Stimulated activated CD4-positive, alpha-beta T cell treated with anti-CD3 and anti-CD28 coated beads, TNF-alpha, amount 100 ng/mL, for 1 hour (primary cell): ENCODE results near the gene NAAA.
"Not testable (repeated sequence)": the region's sequence is repeated elsewhere in the genome, so short reads cannot be mapped to it uniquely, and the experiment has no call there.

Experiments
- DNase-seq, 3 donors: peaks; one replicate each; pipeline ENCODE4 v3.0.0-alpha.2; 2020; ENCODE audit warnings: low read depth in 3 of 3, low spot score in 1 of 3

Gene NAAA

DNA sequence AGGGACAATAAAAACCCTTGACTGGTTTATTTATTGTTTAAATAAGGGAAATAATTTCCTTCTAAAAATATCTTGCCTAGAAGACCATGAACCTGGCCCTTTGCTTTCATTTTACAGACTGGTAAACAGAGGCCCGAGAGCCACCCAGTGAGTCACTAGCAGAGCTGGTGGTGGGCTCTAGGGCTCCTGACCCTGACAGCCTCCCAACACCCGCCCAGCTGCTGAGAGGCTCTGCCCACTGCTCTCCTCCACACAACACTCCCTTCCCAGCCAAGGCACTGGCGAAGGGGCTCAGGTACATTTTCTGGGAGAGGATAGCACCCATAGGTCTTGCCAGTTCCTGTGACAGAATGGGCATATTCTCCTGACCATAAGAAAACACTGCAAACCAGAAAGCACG is 20.5 kb downstream of the NAAA start:
- DNase-seq: no peak

DNA sequence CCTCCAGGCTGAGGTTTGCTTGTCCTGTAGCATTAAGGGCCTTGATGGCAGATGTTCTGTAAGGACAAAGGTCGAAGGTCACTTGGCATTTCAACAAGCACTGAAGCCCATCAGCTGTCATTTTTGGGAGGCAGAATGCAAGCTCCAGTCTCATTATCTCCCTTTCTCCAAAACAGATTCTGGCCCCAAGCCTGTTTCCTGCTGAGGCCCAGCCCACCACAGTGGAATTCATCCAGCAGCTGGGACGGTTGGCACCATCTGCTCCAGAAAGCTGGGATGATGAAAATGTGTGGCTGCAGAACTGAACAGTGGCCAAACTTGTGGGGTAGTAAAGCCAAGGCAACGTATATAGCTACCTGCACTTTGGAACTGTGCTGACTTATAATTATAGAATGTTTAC is 20.9 kb downstream of the NAAA start:
- no peak for DNase-seq

DNA sequence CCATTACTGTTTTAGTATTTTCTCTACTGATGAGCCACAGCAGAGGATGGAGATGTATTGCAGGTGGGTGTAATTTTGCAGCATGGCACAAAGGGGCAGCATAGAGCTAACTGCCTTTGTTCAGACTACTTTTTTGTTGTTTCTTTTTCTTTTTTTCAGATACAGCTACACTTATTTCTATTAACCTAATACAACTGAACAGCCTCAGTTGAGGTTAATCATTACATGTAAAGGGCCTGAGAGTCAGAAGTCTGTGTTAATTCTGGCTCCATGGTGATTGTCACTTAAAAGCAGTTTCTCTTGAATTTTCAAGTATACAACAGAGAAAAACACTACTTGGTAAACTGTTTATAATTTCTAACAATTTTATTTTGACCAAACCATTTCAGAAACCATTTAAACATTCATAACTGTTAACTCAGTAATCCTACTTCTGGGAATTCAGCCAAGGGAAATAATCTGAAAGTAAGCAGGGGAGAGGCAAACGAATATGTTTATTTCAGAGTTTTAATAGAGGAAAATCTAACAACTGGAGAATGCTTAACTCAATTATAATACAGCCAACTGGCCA is 24.6 kb downstream of the NAAA start:
- no peak for DNase-seq

DNA sequence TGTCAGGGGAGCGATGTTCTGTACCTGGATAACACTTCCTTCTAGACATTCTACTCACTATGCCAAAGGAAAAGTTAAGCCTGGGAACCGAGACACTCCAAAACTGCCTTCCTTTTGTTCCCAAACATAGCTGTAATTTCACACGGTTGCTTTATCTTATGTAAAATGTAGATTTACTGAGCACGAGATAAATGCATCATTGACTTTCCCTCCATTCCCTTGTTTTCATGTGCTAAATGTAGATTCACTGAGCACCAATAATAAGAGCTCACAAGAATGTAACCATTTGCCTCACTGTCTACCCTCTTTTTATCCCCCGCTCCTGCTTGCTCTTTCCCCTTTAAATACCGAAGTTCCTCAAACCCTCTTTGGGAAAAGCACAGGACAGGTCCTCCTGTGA is 27.8 kb downstream of the NAAA start:
- no peak for DNase-seq

DNA sequence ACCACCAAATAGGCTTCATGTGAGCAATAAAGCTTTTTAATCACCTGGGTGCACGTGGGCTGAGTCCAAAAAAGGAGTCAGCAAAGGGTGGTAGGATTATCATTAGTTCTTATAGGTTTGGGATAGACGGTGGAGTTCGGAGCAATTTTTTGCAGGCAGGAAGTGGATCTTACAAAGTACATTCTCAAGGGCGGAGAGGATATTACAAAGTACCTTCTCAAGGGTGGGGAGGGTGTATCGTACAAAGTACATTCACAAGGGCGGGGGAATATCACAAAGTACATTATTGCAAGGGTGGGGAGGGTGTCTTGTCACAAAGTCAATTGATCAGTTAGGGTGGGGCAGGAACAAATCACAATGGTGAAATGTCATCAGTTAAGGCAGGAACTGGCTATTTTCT is 30.0 kb downstream of the NAAA start:
- not testable (repeated sequence) for DNase-seq

DNA sequence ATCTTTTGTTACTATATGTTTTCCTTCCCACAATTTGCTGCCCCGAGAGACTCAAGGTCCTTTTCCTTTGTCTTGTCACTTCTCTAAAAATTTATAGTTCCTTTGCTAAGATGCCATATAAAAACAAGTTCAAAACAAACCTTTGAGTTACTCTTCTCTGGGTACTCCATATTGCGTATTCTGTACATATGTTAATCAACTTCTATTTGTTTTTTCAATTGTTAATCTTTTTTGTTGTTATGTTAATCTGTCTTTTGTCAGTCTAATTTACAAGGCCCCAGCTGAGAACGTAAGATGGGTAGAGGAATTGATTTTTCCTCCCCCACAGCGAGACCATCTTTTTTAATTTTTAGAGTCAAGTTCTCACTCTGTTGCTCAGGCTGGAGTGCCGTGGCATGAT is 31.4 kb downstream of the NAAA start:
- no peak for DNase-seq

DNA sequence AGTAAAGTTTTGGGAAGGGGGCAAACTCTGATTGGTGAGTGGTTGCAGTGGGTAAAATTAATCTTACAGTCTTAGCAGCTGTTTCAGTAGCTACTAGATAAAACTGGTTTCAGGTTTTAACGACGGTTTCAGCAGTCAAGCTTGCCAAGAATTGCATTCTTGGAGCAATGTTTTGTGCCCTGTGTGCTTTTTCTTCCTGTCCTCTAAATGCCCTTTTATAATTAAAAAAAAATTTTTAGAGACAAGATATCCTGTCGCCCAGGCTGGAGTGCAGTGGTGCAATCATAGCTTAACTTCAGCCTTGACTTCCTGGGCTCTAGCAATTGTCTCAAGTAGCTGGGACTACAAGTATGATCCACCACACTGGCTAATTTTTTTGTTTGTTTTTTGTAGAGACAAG is 32.3 kb downstream of the NAAA start:
- DNase-seq: no peak

DNA sequence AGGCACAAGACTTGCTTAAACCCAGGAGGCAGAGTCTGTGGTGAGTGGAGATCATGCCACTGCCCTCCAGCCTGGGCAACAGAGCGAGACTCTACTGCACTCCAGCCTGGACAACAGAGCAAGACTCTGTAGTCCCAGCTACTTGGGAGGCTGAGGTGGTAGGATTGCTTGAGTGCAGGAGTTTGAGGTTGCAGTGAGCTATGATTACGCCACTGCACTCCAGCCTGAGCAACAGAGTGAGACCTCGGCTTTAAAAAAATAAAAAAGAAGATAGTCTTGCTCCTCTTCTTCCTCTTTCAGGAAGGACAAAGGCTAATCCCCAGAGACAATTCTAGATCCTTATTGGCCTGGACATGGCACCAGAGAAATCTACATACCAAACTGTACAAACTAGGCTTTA is 32.8 kb downstream of the NAAA start:
- no peak for DNase-seq

DNA sequence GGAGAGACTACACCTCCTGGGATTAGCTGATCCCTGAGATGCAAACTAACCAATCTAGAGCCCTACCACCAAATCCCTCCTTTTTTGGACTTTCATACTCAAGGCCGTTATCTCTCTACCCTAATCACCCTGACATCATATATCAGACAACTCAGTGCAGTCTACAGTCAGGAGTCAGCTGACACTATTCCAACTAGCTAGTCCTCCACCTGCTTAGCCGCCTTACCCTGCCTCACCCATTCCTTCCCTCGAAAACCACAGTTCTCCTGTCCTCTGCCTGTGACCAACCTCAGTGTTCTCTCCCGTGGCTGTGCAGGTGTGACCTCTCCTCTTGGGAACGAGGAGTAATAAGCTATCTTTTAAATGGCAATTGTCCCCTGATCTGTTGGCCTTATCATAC is 36.7 kb downstream of the NAAA start:
- DNase-seq: no peak

DNA sequence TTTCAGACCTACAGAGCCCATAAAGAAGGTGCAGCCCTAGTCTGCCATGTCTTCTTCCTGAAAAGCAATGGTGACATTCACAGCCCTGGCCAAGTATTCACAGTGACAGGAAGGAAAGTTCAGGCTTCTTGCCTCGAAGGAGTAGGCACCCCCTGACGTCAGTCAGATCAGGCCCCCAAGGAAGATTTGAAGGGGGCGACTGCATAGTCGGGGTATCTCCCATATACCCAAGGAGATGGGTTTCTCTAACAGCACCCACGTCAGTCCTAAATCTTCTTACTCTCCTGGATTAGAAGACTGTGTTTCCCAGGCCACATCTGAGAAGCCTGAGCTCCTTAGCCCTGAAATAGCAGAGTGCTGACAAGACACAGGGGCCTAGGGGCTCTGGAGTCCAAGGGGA is 38.5 kb downstream of the NAAA start, which contains the start of gene PPEF2:
Gene PPEF2, minus strand, starts transcription at position 101 of the 400 bp plus-strand sequence. CDS start 6,127 bp downstream, outside the sequence.
- DNase-seq: no peak

DNA sequence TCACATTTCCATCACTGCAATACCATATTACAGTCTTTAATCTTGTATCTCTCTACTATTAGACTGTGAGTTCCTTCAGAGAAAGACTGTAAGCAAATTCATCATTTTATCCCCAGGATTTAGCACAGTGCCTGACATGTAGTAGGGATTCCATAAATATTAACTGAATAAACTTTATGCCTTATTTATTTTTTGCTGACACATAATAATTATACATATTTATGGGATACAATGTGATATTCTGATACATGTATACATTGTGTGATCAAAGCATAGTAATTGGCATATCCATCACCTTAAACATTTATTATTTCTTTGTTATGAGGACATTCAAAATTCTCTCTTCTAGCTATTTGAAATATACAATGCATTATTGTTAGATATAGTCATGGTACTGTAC is 42.3 kb downstream of the NAAA start:
- no peak for DNase-seq

DNA sequence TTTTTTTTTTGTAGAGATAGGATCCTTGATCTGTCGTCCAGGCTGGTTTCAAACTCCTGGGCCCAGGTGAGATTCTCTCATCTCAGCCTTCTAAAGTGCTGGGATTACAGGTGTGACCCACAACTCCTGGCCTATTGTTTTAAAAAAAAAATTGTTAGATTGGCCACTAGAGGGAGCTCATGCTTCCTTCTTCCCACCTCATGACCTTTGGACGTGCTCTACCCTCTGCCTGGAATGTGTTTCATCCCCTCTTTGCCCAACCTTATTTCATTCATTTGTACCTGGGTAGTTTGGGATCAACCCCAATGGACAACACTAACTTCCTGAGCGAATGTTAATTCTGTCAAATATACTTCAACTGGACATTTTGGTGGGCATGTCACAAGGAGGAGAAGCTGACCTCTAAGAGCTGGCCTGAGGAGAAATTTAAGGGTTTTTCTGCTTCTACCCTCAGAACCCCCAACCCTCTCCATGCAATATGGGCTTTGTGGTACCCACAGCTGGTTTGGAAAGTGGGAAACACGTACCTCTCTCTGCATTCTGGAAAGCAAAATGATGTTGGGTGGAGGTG is 45.0 kb downstream of the NAAA start:
- no peak for DNase-seq

DNA sequence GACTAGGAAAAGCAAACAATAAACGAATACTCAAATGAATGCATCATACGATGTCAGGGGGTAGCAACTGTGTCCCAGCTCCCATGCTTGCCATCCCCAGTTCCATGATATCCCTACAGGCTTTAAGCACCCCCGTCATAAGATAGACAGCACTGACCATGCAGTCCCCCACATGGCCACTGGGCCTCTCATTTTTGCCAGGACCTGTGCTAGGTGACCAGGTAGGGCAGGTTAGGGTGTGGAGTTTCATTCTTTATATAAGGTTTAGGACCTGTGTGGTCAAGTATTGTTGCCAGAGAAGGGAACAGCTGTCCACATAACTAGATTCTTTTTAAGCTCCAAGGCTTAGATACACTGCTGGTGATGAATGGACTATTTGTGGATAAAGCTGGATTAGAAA is 48.3 kb downstream of the NAAA start:
- DNase-seq: no peak

DNA sequence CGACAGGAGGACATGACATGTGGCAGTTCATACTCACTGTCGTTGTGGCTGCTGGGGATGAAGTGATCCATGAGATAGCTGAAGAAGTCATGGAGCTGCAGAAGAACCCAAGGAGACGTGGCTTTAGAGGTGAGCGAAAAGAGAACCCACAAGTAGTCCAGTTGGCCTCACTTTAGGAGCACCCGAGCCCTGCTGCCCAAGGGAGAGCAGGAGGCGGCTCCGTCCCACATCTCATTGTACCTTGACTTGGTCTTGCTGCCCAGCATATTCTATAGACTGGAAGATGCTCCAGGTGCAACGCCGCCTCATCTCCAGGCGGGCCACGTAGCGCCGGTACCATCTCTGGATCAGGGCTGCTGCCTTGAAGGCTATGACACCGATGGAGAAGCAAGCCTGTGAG is 49.2 kb downstream of the NAAA start:
- DNase-seq: no peak

DNA sequence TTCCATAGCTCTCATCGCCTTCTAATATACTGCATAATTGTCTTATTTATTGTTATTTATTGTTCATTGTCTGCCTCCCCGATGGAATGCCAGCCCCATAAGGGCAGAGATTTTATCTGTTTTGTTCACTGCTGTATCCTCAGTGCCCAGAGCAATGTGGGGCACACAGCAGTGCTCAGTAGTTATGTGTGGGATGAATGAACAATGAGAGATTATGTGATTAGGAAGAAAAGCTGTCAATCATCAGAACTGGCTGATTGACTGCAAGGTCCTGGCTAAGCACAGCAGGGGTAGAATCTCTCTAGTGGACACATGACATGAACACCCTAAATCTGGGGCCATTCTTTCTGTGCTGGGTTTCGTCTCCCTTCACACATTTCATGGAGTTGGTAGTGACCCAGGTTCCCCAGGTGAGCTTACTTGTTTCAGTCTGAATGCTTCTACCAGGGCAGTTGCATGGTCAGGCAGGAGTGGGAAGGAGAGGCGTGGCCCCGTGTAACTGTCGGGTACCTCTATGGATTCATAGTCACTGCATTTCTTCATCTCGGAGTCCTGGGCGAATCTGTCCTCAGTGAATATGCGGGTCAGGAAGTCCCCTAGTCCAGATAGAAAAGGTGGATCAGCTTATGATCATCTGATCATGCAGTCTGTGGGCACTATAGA is 51.1 kb downstream of the NAAA start:
- no peak for DNase-seq

DNA sequence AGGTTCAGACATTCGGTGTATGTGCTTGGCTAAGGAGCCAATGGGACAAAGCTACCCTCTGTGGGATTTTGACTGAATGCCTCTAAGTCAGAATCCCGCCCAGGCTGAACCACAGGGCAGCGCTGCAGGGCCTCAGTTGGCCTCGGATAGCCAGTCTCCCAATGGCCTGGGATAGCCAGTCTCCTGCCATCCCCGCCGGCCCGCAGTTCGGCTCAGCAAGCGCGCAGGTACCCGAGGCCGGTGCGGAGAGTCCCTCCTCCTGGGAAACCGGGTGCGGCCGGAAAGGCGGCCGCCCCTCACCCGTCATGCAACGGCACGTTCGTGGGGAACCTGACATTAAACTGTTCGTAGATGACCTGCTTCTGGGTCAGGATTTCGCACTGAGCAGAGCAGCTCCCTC is 54.7 kb downstream of the NAAA start:
- DNase-seq: no peak

DNA sequence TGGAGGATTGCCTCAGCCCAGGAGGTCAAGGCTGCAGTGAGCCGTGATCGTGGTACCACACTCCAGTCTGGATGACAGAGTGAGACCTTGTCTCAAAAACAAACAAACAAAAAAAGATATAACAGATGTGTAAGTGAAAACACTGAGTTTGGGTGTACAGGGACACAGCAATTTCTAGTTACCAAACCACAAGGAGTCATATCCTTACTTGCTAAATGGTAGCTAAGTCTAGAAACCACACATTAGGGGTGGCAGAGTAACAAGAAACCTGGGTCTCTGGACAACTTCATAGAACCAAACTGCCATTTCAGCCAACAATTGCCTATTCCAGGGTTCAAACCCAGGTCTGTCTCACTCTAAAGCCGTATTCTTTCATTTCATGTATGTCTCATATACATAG is 59.3 kb downstream of the NAAA start:
- DNase-seq: no peak

DNA sequence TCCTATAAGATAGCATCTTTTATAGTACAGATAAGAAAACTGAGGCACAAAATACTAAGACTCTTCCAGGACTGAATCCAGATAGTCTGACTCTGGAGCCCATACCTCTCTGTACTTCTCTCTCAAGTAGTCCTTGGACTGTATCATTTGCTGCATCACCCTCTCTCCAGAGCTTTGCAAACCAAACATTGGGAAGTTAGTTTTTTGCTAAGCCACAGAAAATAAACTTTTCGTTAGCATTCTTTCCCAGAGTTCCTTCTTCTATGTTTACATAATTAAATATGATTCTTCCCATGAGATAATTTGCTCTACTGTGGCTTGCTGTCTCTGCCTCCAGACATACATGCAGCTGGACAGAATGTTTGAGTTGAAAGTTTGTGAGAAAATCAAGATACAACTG is 60.5 kb downstream of the NAAA start:
- DNase-seq: no peak

DNA sequence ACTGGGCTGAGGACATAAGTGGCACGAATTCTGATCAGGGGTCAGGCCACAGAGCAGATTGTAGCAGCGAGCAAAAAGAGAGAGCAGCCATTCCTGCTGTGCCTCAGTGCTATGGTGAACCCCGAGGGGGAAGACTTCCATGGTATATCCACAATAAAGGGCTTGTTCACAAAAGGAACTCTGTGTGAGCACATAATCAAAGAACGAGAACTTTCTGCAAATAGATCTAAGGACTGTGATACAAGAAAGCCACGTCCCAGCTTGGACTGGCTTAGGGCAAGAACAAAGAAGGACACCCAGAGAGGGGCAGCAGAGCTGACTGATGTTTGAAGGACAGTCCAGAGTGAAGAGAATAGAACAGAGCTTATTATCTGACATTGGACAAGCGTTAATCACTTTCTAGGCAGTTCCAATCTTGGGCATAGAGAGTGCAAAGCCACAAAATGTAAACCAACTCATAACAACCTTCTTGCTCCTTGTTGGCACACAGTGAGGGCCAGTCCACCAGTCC is 62.5 kb downstream of the NAAA start:
- DNase-seq: no peak

DNA sequence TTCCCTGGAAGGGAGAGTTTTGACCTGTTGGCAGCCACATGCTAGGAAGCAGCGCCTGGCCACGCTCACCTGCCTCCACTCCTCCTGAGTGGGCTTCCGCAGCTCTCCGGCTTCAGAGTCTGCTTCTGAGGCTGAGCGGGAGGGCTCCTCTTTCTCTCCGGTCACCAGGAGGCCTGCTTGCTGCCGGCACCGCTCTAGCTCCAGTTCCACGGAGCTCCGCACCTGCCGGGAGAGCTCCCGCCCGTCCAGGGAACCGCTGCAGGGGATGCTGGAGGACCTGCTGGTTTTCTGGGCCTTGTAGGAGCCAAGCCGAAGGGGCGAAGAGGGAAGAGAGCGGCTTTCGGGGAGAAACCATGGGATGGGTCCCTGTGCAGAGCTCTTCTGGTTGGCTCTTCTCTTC is 64.6 kb downstream of the NAAA start:
- DNase-seq: no peak

DNA sequence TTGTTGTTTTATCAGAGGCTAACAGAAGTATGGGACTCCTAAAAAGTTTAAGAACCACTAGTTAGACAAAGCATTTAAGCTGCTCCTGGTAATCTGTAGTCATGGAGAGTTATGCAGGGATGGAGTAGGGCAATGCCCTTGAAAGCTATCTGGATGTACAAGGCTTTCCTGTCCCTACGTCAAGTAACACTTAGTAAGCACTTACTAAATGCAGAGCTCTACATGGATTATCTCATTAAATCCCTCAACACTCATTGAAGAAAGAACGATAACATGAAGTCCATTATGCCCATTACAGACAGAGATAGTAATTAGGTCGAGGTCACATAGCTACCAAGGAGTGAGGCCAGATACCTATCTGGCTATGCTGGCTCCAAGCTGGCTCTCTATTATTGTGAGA is 71.7 kb downstream of the NAAA start:
- DNase-seq: no peak

DNA sequence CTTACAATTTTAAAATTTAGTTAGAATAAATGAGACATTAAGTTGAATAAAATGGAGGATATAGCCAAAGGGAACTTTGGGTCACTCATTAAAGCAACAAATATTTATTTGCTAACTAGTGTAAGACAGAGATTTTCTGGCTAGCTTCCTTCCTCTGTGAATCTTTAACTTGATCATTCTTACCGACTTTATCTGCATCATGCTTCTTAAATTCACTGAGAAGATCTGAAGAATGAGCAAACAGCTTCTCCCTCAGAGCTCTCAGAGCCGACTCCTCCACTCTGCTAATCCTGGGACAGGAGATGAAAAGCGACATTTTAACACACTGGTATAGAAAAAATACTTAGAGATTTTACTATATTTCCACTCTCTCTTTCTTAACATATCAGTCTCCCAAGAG is 73.7 kb downstream of the NAAA start:
- no peak for DNase-seq
